DMS53 treated with DMSO at 0.1 percent for 48 hours (cell line): ENCODE data around the gene YTHDF2.

Experiments used
- DNase-seq: peaks from one replicate; lab custom pipeline; 2025; ENCODE audit not compliant: unreplicated experiment; lab: John Stamatoyannopoulos, UW

YTHDF2 gene

DNA sequence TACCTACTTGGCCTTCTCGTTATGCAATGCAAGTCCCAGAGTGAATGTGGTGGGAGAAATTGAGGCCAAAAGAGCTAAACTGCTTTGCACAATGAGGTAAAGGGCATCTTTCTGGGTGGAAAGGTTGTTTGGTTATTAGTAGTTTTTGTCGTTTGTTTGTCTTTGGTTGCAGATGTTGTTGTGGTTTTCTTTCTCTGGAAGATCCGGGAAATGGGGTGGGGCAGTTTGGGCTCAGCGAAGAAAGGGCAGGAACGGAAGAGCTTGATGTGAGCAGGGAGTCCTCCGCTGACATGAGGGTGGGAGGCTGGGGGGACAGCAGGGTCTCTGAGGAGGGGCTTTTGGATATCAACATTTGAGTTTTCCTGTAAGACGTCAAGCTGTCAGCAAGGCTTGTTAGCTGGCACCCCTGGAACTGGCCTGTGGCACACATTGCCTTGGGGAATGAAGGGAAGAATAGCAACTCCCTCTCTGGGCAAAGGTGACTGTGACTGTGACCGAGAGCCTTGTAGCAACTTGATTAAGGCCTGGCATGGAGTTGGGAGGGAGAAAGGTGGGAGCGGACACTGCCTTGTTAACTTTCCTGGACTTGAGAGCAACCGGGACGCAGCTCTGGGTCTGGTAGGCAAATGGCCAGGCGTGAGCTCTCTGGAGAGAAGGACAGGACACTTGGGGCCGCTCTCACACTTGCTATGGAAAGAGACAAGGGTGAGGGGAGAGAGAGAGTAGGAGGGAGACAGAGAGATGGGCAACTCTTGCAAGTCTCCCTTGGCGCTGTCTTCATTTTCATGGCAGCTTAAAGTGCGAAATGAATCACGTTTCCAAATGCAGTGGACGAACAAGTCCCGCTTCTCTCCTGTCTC, 59.8 kb downstream of the YTHDF2 start:
- no peak for DNase-seq

DNA sequence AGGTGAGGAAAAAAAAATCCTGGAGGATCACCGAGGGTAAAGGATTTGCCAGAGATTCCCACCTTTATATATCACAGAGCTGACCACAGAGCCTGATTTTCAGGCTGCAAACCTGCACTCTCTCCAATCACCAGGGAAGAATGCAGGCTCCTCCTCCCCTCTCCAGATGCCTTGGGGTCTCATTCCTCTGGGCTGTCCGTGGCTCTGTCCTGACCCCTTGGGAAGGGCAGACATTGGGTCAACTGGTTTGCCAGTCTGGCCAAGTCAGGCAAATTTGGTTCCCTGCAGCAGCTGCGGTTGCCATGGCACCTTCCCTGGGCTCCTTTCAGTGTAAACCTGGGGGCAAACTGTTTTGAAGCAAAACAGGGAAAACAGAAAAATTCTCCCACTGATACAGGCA, 63.6 kb downstream of the YTHDF2 start:
- DNase-seq, result no peak

DNA sequence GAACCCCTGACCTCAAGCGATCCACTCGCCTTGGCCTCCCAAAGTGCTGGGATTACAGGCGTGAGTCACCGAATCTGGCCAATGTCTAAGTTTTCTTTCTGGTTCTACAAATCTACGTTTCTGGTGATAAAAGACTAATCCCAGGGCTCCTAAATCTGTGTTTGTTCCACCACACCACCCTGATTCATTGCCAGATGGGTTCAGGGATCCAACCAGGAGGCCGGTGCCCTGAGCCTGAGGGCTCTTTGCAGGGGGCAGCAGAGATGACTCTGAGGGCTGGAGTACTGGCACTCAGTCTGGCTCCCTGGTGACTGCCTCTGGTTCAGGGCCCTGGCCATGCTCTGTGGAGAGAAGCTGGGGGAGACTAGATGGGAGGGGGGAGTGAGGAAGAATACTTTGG, 64.7 kb downstream of the YTHDF2 start:
- DNase-seq, result no peak

DNA sequence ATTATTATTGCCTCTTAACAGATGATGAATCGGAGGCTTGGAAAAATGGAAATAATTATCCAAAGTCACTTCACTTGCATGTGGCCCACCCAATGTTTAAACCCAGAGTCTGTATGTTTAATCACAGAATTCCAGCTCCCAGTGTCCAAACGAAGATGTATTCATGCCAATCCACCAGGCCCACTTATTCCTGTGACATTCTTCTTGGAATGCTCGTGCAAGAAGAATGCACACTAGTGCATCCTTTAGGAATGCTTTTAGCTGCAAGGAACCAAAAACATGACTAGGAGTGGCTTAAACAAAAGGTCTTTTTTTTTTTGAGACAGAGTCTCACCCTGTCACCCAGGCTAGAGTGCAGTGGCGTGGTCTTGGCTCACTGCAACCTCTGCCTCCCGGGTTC, 66.3 kb downstream of the YTHDF2 start:
- DNase-seq, result no peak

DNA sequence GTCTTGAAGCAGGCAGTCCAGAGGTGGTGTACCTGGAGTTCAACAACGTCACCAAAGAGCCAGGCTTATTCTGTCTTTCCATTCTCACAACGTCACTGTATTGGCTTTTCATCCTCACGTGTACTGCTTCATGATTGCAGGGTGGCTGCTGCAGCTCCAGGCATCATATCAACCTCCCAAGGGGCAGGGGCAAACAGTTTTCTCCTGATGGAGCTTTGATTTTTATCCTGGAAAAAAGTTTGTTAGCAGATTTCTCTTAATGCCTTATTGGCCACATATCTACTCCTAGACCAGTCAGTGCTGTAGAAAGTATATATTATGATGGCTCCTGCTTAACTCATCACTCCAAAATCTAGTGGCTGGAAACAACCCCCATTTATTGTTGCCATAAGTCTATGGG, 66.9 kb downstream of the YTHDF2 start:
- no peak for DNase-seq

DNA sequence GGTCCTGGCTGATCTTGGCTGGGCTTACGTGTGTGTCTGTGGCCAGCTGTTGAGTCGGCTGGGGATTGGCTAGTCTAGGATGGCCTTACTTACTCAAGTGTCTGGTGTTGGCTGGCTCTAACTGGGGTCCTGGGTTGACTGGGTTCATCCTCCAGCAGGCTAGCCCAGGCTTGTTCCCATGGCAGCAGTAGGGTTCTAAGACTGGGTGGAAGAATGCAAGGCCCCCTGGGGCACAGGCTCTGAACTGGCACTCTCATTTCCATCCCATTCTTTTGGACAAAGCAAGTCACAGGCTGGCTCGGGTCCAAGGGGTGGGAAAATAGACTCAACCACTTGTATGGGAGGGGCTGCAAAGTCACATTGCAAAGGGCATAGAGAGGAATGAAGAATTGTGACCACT, 67.3 kb downstream of the YTHDF2 start:
- DNase-seq, result no peak

DNA sequence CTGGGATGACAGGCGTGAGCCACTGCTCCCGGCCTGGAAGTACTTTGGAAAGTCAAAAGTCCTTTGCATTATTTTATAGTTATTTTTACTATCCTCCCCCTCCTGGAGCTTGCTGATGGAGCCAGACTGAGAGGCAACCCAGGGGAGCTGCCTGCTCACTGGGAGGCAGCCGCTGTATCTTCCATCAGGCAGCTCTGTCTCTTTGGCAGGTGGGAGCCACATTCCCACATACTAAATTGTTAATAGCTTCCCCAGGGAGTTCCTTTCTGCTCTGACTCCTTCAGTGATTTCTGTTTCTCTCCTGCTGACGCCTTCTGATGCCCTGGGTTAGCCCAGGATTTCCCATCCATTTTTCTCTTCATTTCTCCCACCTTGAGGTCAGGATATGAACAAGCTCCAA, 70.3 kb downstream of the YTHDF2 start:
- DNase-seq, result no peak

DNA sequence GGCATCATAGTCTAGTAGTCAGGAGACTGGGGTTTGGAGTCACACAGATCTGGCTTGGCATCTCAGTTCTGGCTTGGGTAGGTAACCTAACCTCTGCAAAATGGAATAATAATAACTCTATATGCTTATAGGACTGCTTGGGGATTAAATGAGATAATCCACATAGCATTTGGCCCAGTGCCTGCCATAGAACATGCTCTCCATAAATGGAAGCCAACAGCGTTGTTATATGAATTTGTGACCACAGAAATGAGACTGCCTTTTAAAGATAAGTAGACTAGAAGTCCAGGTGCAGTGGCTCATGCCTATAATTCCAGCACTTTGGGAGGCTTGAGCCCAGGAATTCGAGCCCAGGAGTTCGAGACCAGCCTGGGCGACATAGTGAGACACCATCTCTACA, 71.2 kb downstream of the YTHDF2 start:
- no peak for DNase-seq

DNA sequence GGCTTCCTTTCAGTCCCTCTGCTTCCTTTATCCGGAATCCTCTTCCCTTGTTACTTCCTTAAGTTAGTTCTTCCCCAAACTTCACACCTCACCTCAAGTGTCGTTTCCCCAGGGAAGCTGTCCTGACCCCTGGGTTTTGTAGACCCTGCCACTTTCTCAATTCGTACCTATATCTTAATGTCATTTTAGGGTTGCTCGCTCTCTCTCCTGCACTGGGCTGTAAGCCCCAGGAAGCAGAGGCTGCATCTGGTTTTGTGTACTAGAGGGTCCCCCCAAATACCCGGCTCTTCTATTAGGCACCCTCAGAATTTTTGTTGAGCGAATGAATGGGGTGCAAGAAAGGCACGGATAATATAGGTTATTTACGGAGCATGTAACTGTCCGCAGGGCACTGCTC, 74.6 kb downstream of the YTHDF2 start:
- no peak for DNase-seq

DNA sequence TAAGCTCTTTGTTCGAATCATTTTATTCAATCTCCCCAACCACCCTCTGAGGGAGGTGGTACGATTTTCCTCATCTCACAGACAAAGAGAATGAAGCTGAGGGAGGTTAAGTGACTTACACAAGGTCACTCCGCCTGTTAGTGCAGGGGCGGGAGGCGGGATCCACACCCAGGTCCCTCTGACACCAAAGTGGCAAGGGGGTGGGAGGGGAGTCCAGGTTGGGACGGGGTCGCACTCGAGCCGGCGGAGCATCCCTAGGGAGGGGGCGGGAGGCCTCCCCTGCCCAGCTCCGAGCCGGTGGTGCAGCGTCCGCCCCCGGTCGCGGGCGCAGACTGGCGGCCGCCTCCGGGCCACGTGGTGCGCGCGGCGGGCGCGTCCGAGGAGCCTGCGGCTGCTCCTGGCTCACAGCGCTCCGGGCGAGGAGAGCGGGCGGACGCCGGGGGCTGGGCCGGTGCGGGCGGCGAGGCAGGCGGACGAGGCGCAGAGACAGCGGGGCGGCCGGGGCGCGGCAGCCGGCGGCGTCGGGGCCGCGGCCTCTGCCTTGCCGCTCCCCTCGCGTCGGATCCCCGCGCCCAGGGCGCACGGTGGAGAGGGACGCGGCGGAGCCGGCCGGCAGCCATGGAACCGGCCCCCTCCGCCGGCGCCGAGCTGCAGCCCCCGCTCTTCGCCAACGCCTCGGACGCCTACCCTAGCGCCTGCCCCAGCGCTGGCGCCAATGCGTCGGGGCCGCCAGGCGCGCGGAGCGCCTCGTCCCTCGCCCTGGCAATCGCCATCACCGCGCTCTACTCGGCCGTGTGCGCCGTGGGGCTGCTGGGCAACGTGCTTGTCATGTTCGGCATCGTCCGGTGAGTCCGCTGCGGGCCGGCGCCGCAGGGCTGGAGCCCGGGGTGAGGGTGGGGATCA, 75.3 kb downstream of the YTHDF2 start, which contains the start of gene OPRD1:
OPRD1 (plus strand) TSS at position 405 of the 903 bp plus-strand sequence; CDS start at position 619, 214 bp downstream.
- no peak for DNase-seq

DNA sequence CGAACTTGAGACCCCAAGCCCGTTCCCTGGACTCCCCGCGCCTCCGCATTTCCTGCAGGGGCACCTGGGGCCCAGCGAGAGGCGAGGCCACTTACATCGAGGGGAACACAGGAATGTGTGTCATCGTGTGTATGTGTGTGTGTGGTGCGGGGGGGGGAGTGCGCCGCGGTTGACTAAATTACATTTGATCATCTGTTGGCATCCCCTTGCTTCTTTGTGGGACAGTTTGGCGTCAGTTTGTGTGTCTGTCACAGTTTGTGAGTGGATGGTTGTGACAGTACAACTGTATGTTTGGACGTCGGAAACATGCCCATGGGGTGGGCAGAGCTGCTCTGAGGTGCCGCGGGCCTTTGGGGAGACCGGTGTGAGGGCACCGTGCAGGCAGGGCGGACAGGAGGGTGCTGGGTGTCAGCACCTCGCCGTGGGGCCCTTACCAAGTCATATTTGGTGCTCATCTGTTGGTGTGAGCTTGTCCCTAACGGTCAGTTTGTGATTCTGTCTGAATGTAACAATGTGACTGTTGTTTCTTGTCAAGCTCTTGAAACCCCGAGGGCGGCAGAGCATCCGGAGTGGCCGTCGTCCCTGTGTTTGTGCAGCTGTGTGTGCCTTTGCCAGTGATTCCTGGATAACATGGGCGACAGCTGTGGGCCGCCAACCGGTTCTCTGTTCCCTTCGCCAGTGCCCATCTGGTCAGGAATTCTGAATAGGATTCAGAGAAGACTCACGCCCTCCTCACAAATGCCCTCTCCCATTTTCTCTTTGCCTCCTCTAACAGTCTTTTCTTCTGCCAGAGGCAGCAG, 76.1 kb downstream of the YTHDF2 start:
- peak; percentile 90 for DNase-seq

DNA sequence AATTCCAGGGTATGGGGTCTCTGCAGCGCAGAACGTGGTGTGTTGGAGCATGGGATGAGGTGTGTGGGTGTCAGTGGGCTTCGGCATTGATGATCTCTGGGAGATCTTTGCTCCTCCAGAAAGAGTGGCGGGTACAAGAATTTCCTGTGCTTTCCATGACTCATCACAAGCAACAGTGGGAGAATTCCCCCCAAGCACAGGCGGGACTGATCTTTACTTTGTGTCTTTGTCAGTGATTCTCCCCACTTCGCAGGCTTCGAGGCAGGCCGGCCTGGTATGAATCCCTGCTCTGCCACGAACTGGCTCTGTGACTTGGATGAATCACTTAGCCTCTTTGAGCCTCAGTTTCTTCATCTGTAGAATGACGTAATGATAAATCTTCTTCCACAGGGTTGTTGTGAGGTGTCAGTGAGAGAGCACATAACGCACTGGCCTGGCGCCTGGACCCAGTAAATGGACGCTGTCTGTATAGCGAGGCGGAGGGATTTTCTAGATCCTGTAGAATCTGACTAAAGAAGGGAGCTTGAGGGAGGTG, 77.3 kb downstream of the YTHDF2 start:
- DNase-seq, result no peak

DNA sequence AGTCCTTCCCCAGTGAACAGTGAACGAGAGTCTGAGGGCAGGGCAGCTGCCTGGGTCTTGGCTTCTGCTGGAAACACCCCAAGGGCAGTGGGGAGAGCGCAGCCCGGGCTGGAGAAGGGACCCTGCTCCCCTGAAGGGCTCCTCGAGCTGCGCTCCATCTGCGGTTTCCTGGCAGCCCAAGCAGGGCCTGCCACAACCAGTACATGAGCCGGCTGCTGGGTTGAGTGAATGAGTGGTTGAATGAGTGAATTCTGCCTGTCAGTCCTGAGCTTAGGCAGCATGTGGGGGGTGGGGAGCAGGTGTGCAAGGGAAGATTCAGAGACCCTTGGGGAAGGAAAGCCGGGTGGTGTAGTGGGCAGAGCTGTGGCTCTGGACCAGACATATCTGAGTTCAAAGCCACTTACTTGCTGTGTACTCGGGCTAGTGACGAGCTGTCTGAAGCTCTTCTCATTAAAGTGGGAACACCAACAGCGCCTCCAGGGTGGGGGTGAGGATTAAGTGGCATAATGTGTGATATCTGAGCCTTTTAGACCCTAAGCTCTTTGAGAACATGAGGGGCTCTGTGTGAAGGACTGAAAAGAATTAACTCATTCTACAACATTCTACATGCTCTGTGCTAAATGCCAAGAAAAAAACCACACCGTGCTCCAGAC, 78.9 kb downstream of the YTHDF2 start:
- no peak for DNase-seq

DNA sequence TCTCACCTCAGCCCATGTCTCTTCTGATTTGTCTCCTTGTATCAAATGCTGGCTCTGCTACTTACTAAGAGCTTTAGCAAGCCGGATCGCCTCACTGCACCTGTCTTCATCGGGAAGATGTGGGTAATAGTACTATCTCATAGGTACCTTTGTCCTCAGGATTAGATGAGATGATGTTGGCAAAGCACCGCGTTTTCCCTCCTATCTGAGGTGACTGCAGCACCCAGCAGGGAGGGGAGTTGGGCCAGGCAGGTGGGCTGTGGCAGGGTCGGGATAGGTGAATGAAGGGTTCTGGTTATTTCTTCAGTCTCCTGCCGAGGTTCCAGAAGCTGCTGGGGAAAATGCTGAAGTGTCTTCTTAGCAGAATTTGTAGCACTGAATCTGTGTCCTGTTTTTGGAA, 80.4 kb downstream of the YTHDF2 start:
- no peak for DNase-seq

DNA sequence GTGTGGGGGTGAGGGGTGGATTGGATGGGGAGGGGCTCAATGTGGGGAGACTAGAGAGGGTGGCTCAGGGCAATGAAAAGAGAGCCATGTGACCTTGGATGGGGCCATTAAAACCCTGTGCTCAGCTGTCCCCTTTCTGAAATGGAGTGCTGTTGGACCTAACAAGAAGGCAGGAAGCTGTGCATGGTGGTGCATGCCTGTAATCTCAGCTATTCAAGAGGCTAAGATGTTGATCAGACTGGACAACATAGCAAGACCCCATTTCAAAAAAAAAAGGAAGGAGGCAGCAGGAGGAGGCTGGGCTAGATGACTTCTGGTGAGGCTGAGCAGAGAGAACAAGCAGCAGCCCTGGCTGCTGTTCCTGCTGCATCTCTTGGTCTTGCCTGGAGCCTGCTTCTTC, 82.3 kb downstream of the YTHDF2 start:
- DNase-seq, result no peak
